H9 (cell line): ENCODE results near the gene EXOC3. TPM values are rescaled to one million over a fixed set of nuclear protein-coding genes. Genes with fewer than 3 reads are reported as not detected.

Experiments
- DNase-seq: peaks from one replicate; pipeline ENCODE4 v3.0.0-alpha.2; 2017
- H2AFZ ChIP-seq: one replicate; pipeline ENCODE4 v1.6.1; 2013; ENCODE audit warnings: mild to moderate bottlenecking, low read length, control low read depth, moderate library complexity
- H2AK5ac ChIP-seq: 2 replicates; pipeline ENCODE4 v1.6.1; 2013; ENCODE audit warnings: low read length, control low read depth, mixed read lengths; ENCODE audit not compliant: insufficient read length
- H2BK120ac ChIP-seq: one replicate; pipeline ENCODE4 v1.6.1; 2013; ENCODE audit warnings: low read depth, mild to moderate bottlenecking, low read length, control low read depth, inconsistent platforms; ENCODE audit not compliant: poor library complexity, severe bottlenecking
- H2BK12ac ChIP-seq: 2 replicates; pipeline ENCODE4 v1.6.1; 2013; ENCODE audit warnings: low read length, control low read depth, mixed read lengths, low read depth; ENCODE audit not compliant: insufficient read length
- H2BK15ac ChIP-seq: 2 replicates; pipeline ENCODE4 v1.6.1; 2013; ENCODE audit warnings: low read depth, low read length, control low read depth
- H2BK20ac ChIP-seq: one replicate; pipeline ENCODE4 v1.6.1; 2013; ENCODE audit warnings: low read depth, mild to moderate bottlenecking, low read length, control low read depth, inconsistent platforms; ENCODE audit not compliant: poor library complexity, severe bottlenecking
- H2BK5ac ChIP-seq: 2 replicates; pipeline ENCODE4 v1.6.1; 2013; ENCODE audit warnings: low read length, control low read depth, mixed read lengths; ENCODE audit not compliant: insufficient read length
- H3K14ac ChIP-seq: 2 replicates; pipeline ENCODE4 v1.6.1; 2013; ENCODE audit warnings: low read length, control low read depth; ENCODE audit not compliant: insufficient read depth
- H3K18ac ChIP-seq: 2 replicates; pipeline ENCODE4 v1.6.1; 2013; ENCODE audit warnings: low read depth, mild to moderate bottlenecking, mixed read lengths, low read length, control low read depth; ENCODE audit not compliant: insufficient read length
- H3K23ac ChIP-seq: 2 replicates; pipeline ENCODE4 v1.6.1; 2013; ENCODE audit warnings: low read length, control low read depth, mixed read lengths, low read depth; ENCODE audit not compliant: insufficient read length
- H3K23me2 ChIP-seq: 2 replicates; pipeline ENCODE4 v1.6.1; 2013; ENCODE audit warnings: low read depth, mild to moderate bottlenecking, mixed read lengths, low read length, control low read depth; ENCODE audit not compliant: insufficient read length, poor library complexity, severe bottlenecking
- H3K27ac ChIP-seq: 2 replicates; pipeline ENCODE4 v1.5.1; 2013; ENCODE audit warnings: low read length, control low read depth, mixed read lengths, low read depth; ENCODE audit not compliant: insufficient read length
- H3K27me3 ChIP-seq: 2 replicates; pipeline ENCODE4 v1.6.1; 2013; ENCODE audit warnings: low read length, control low read depth, inconsistent platforms; ENCODE audit not compliant: insufficient read depth
- H3K4ac ChIP-seq: 2 replicates; pipeline ENCODE4 v1.6.1; 2013; ENCODE audit warnings: low read depth, mild to moderate bottlenecking, control low read depth, inconsistent platforms, low read length, moderate library complexity
- H3K4me1 ChIP-seq: 2 replicates; pipeline ENCODE4 v1.6.1; 2013; ENCODE audit warnings: low read length, control low read depth, inconsistent platforms; ENCODE audit not compliant: insufficient read depth
- H3K4me2 ChIP-seq: 2 replicates; pipeline ENCODE4 v1.6.1; 2013; ENCODE audit warnings: low read length, control low read depth, mixed read lengths; ENCODE audit not compliant: insufficient read length, insufficient read depth
- H3K56ac ChIP-seq: 2 replicates; pipeline ENCODE4 v1.6.1; 2013; ENCODE audit warnings: low read depth, mild to moderate bottlenecking, mixed read lengths, low read length, control low read depth; ENCODE audit not compliant: insufficient read length
- H3K79me1 ChIP-seq: 2 replicates; pipeline ENCODE4 v1.6.1; 2013; ENCODE audit warnings: low read depth, mild to moderate bottlenecking, moderate library complexity, low read length, control low read depth, inconsistent platforms; ENCODE audit not compliant: insufficient read depth, poor library complexity, severe bottlenecking
- H3K79me2 ChIP-seq: 2 replicates; pipeline ENCODE4 v1.6.1; 2013; ENCODE audit warnings: low read length, control low read depth, inconsistent platforms; ENCODE audit not compliant: insufficient read depth
- H3K9ac ChIP-seq: 2 replicates; pipeline ENCODE4 v1.6.1; 2013; ENCODE audit warnings: low read length, control low read depth, mixed read lengths; ENCODE audit not compliant: insufficient read length; ENCODE audit errors: extremely low read depth
- H3K9me3 ChIP-seq: one replicate; pipeline ENCODE4 v1.6.1; 2013; ENCODE audit warnings: low read depth, low read length, inconsistent platforms; ENCODE audit not compliant: control insufficient read depth
- H3T11ph ChIP-seq: one replicate; pipeline ENCODE4 v1.6.1; 2013; ENCODE audit warnings: mild to moderate bottlenecking, low read length, control low read depth, inconsistent platforms
- H4K20me1 ChIP-seq: one replicate; pipeline ENCODE4 v1.6.1; 2013; ENCODE audit not compliant: control insufficient read depth, insufficient read length, insufficient read depth
- H4K5ac ChIP-seq: 2 replicates; pipeline ENCODE4 v1.6.1; 2013; ENCODE audit warnings: low read depth, mild to moderate bottlenecking, mixed read lengths, low read length, control low read depth; ENCODE audit not compliant: insufficient read length
- H4K8ac ChIP-seq: replicated peaks from 2 replicates; pipeline ENCODE4 v1.6.1; 2013; ENCODE audit warnings: low read length, control low read depth, mixed read lengths, low read depth; ENCODE audit not compliant: insufficient read length
- H4K91ac ChIP-seq: 2 replicates; pipeline ENCODE4 v1.6.1; 2013; ENCODE audit warnings: low read depth, mild to moderate bottlenecking, moderate library complexity, mixed read lengths, low read length, control low read depth; ENCODE audit not compliant: insufficient read length
- H3K27ac Mint-ChIP-seq, 3 experiments: 2 replicates in 2 of 3; 3 replicates in 1 of 3; pipeline ENCODE4 v1.8.0; 2020 to 2021; ENCODE audit warnings: mixed read lengths in 3 of 3, mild to moderate bottlenecking in 1 of 3, moderate library complexity in 1 of 3
- H3K27me3 Mint-ChIP-seq: 2 replicates; pipeline ENCODE4 v1.8.0; 2021; ENCODE audit warnings: low read depth, mild to moderate bottlenecking, moderate library complexity, mixed read lengths
- H3K36me3 Mint-ChIP-seq, 3 experiments: 2 replicates in 2 of 3; 3 replicates in 1 of 3; pipeline ENCODE4 v1.8.0; 2020 to 2021; ENCODE audit warnings: low read depth in 3 of 3, mixed read lengths in 3 of 3; ENCODE audit not compliant: insufficient read depth in 1 of 3
- H3K4me1 Mint-ChIP-seq, 2 experiments: 2 replicates each; pipeline ENCODE4 v1.8.0; 2020; ENCODE audit warnings: mixed read lengths in 2 of 2
- H3K4me3 Mint-ChIP-seq, 2 experiments: 2 replicates in 1 of 2; 3 replicates in 1 of 2; pipeline ENCODE4 v1.8.0; 2020 to 2021; ENCODE audit warnings: mild to moderate bottlenecking in 2 of 2, mixed read lengths in 2 of 2, moderate library complexity in 1 of 2
- H3K9me3 Mint-ChIP-seq, 2 experiments: 2 replicates in 1 of 2; 3 replicates in 1 of 2; pipeline ENCODE4 v1.8.0; 2020; ENCODE audit warnings: mild to moderate bottlenecking in 2 of 2, mixed read lengths in 2 of 2, moderate library complexity in 1 of 2
- CTCF ChIP-seq: fragments of 200-600 bp; sonication (generic); conservative IDR thresholded peaks from 3 replicates; pipeline ENCODE4 v1.8.0; 2021; ENCODE audit warnings: antibody characterized with exemption, mild to moderate bottlenecking
- WGBS: extraction: QIAGEN DNeasy Blood & Tissue Kit; methylation state at CpG from one replicate; pipeline ENCODE4 v1.1.7; 2013; ENCODE audit warnings: missing lambda C conversion rate, low lambda C conversion rate, mixed read lengths; ENCODE audit not compliant: insufficient read length; ENCODE audit errors: extremely low coverage; 5-methylcytosine and 5-hydroxymethylcytosine counted together
- total RNA-seq: library from RNA; stranded (reverse); gene quantifications from 2 replicates; pipeline ENCODE4 v1.2.1, GENCODE V29; 2021

EXOC3 gene
- total RNA-seq, 1 experiment from 2014 or later = 36.7 TPM

DNA sequence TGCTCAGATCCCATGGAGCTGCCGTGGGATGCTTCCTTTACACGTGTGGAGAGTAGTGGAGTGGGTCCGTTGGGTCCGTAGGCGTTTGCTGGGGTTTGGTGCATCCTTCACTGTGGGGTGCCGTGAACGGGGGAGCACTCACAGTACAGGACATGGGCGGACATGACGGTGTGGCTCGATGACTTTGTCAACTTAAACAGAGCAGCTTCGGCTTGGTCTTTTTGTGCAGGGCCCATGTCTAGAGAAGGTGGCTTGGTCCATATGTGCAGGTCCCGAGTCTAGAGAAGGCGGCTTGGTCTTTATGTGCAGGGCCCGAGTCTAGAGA lies 26.4 kb upstream of the EXOC3 start:
- H2AK5ac ChIP-seq = no peak overlapping the region
- no peak overlapping the region for H2BK15ac ChIP-seq
- no peaks in the 10 kb centered on the region for H3K79me2 ChIP-seq
- H4K20me1 ChIP-seq = peaks cover 4% of the 10 kb centered on the region
- H3K4me1 ChIP-seq = no peaks in the 10 kb centered on the region; the same call in 1 of the 2 replicates
- no peak overlapping the region for H2BK12ac ChIP-seq
- H3K79me1 ChIP-seq = no peaks in the 10 kb centered on the region
- no peaks in the 10 kb centered on the region for H3K9me3 ChIP-seq
- no peak overlapping the region for H3T11ph ChIP-seq
- Mint-ChIP-seq H3K36me3 (no peaks in the 10 kb centered on the region), H3K4me1 (peaks cover 17 to 29% of the 10 kb centered on the region in 2 experiments), H3K4me3 (no peak overlapping the region), H3K9me3 (no peaks in the 10 kb centered on the region), H3K27ac (peak overlapping the region in 1 of 3 experiments; percentile 80; a peak in 2 of 7 replicates), H3K27me3 (peaks cover 5% of the 10 kb centered on the region)
- no peak overlapping the region for H2AFZ ChIP-seq
- no peak overlapping the region for H3K9ac ChIP-seq
- no peaks in the 10 kb centered on the region for H3K23me2 ChIP-seq
- H3K14ac ChIP-seq = no peak overlapping the region; the same call in 1 of the 2 replicates
- no peak overlapping the region for H3K27ac ChIP-seq
- no peak overlapping the region for H4K91ac ChIP-seq
- H3K4ac ChIP-seq = no peak overlapping the region
- H2BK20ac ChIP-seq = no peak overlapping the region
- no peak overlapping the region for H3K4me2 ChIP-seq
- TF ChIP-seq CTCF = no peak
- DNase-seq = no peak
- H3K18ac ChIP-seq = no peak overlapping the region
- no peak overlapping the region for H2BK5ac ChIP-seq
- H4K5ac ChIP-seq = no peak overlapping the region
- no peaks in the 10 kb centered on the region for H3K27me3 ChIP-seq
- no peak overlapping the region for H4K8ac ChIP-seq
- H2BK120ac ChIP-seq = no peak overlapping the region
- no peak overlapping the region for H3K56ac ChIP-seq
- no CpG with 5 or more reads among the region's 14 CpGs for WGBS
- H3K23ac ChIP-seq = no peak overlapping the region
